Measurements from ENCODE around the gene JMY.

JMY gene

GRCh38 chr5:79297661-79298060, 61.7 kb downstream of the JMY start:
- no peak for DNase-seq (ENCODE audit: low read depth)

GRCh38 chr5:79301046-79301712, 65.2 kb downstream of the JMY start:
- no peak for DNase-seq (ENCODE audit: low read depth)

- DNase-seq (ENCODE audit: low read depth) = no peak
Measured at GRCh38 chr5:79302454-79302853, 66.5 kb downstream of the JMY start.

GRCh38 chr5:79305706-79306105, 69.8 kb downstream of the JMY start:
- no peak for DNase-seq (ENCODE audit: low read depth)

- DNase-seq (ENCODE audit: low read depth) = no peak
Measured at GRCh38 chr5:79318935-79319614, 83.1 kb downstream of the JMY start.

- no peak for DNase-seq (ENCODE audit: low read depth)
Measured at GRCh38 chr5:79329453-79329852, 93.5 kb downstream of the JMY start.

GRCh38 chr5:79330071-79330470, 94.1 kb downstream of the JMY start:
- no peak for DNase-seq (ENCODE audit: low read depth)

GRCh38 chr5:79333852-79334557, 98.1 kb downstream of the JMY start:
- DNase-seq (ENCODE audit: low read depth) = no peak

GRCh38 chr5:79346420-79346824, 110.5 kb downstream of the JMY start:
- DNase-seq (ENCODE audit: low read depth) = no peak

GRCh38 chr5:79349047-79349446, 113.1 kb downstream of the JMY start:
- no peak for DNase-seq (ENCODE audit: low read depth)

- no peak for DNase-seq (ENCODE audit: low read depth)
Measured at GRCh38 chr5:79349881-79350280, 114.0 kb downstream of the JMY start.

GRCh38 chr5:79357398-79357797, 121.5 kb downstream of the JMY start:
- no peak for DNase-seq (ENCODE audit: low read depth)
